Hippocampal formation (tissue), 2 donors: ENCODE data around the gene XRCC5.

Source experiments
- DNase-seq, 2 donors: peaks; one replicate each; lab custom pipeline; 2025; lab: John Stamatoyannopoulos, UW

XRCC5 gene

GRCh38 chr2:216233281-216233995, 124.3 kb downstream of the XRCC5 start:
- DNase-seq = no peak

- DNase-seq = no peak
These were observed 125.0 kb downstream of the XRCC5 start for GRCh38 chr2:216234106-216234505.

- DNase-seq = no peak
These were observed 126.3 kb downstream of the XRCC5 start for GRCh38 chr2:216235462-216235861.

GRCh38 chr2:216235896-216236295, 126.7 kb downstream of the XRCC5 start:
- DNase-seq = no peak

GRCh38 chr2:216236486-216236885, 127.3 kb downstream of the XRCC5 start:
- no peak for DNase-seq

- peak in 1 of 2 donors; percentile 17 for DNase-seq
These were observed 133.2 kb downstream of the XRCC5 start for GRCh38 chr2:216242365-216242764.

GRCh38 chr2:216243026-216243425, 133.9 kb downstream of the XRCC5 start:
- DNase-seq = no peak

GRCh38 chr2:216245391-216245975, 136.3 kb downstream of the XRCC5 start:
- DNase-seq = no peak

GRCh38 chr2:216246766-216247165, 137.6 kb downstream of the XRCC5 start:
- no peak for DNase-seq
